Suprapubic skin (tissue), 4 donors: ENCODE measurements around the gene RALB.

Source experiments
- EP300 ChIP-seq: sonication (generic); formaldehyde crosslinking; IDR thresholded peaks from one replicate; pipeline ENCODE4 v1.6.1; 2017; ENCODE audit warnings: antibody characterized with exemption
- POLR2A ChIP-seq, 2 donors: fragments of 450-650 bp; IDR thresholded peaks; one replicate each; pipeline ENCODE4 v1.6.1; 2017; ENCODE audit warnings: antibody characterized with exemption in 2 of 2, mild to moderate bottlenecking in 2 of 2, moderate library complexity in 2 of 2
- POLR2AphosphoS5 ChIP-seq, 3 donors: sonication (generic); formaldehyde crosslinking; IDR thresholded peaks; one replicate each; pipeline ENCODE4 v1.6.1; 2017; ENCODE audit warnings: antibody characterized with exemption in 3 of 3
- TF ChIP-seq, protein P1 (sequence below), 2 donors: fragments of 200-600 bp in 1 of 2; fragments of 450-650 bp in 1 of 2; sonication (generic) in 1 of 2; IDR thresholded peaks; one replicate each; pipeline ENCODE4 v1.5.1; 2016 to 2019; ENCODE audit warnings: antibody characterized with exemption in 2 of 2, mild to moderate bottlenecking in 1 of 2, moderate library complexity in 1 of 2

DNA sequence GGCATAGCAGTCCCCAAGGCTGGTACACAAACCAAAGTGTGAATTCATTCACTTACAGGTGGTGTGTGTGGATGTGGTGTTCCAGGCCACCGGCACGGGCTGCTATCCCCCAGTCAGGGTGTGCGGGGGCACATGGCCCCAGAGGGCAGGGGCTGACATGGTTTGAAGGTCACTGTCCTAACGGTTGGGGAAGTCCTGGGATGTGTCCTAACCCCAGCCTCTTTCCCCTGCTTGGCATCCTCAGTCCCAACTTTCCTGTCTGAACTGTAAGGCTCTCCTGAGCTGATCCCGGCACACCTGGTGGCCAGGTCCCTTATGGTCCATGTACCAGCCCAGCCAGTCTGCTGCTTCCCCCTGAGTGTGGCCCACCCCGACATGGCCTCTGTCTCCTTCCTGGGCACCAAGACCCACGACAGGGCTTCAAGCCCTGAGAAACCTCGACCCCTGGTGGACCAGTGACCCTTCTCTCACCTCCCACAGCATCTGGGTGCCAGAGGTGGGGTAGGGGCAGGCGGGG is 27.0 kb upstream of the RALB start:
- TF ChIP-seq, protein P1, sequence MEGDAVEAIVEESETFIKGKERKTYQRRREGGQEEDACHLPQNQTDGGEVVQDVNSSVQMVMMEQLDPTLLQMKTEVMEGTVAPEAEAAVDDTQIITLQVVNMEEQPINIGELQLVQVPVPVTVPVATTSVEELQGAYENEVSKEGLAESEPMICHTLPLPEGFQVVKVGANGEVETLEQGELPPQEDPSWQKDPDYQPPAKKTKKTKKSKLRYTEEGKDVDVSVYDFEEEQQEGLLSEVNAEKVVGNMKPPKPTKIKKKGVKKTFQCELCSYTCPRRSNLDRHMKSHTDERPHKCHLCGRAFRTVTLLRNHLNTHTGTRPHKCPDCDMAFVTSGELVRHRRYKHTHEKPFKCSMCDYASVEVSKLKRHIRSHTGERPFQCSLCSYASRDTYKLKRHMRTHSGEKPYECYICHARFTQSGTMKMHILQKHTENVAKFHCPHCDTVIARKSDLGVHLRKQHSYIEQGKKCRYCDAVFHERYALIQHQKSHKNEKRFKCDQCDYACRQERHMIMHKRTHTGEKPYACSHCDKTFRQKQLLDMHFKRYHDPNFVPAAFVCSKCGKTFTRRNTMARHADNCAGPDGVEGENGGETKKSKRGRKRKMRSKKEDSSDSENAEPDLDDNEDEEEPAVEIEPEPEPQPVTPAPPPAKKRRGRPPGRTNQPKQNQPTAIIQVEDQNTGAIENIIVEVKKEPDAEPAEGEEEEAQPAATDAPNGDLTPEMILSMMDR (IDR thresholded peaks at IDR 0.05) = no peak
- no peak for TF ChIP-seq POLR2A (IDR thresholded peaks at IDR 0.05)
- TF ChIP-seq POLR2AphosphoS5 (IDR thresholded peaks at IDR 0.05) = no peak
- TF ChIP-seq EP300 = no peak
